H1 (cell line): ENCODE data around the gene KSR2. TPM values are rescaled to one million over a fixed set of nuclear protein-coding genes. Genes with fewer than 3 reads are reported as not detected.

ENCODE experiments used
- CTCF ChIA-PET: fragments of 300-600 bp; sonication (Branson Sonifier 250); formaldehyde crosslinking; loops from one replicate; lab custom pipeline; 2021; ENCODE audit not compliant: partially characterized antibody; lab: Charles Lee
- POLR2A ChIA-PET: fragments of 300-600 bp; sonication (Branson Sonifier 250); formaldehyde crosslinking; loops from one replicate; lab custom pipeline; 2021; ENCODE audit warnings: inconsistent platforms; ENCODE audit not compliant: partially characterized antibody; lab: Charles Lee
- DNase-seq, 2 experiments: peaks; one replicate each; pipeline versions ENCODE4 v3.0.0 to v3.0.0-alpha.2; 2010 to 2022; ENCODE audit warnings: low spot score in 2 of 2, low read depth in 1 of 2, mixed read lengths in 1 of 2
- FAIRE-seq: peaks from 2 replicates; lab custom pipeline; 2011; peaks lifted over from hg19 to GRCh38; lab: Jason Lieb, UNC
- H2AFZ ChIP-seq: 2 replicates; pipeline ENCODE4 v1.8.1; 2012; ENCODE audit warnings: low read length, inconsistent platforms
- H2AK5ac ChIP-seq: 2 replicates; pipeline ENCODE4 v1.6.1; 2013; ENCODE audit warnings: low read depth, low read length
- H2BK120ac ChIP-seq: replicated peaks from 2 replicates; pipeline ENCODE3; 2013; ENCODE audit warnings: low read depth, low read length, inconsistent platforms
- H2BK12ac ChIP-seq: 2 replicates; pipeline ENCODE4 v1.6.1; 2013; ENCODE audit warnings: low read depth, low read length
- H2BK15ac ChIP-seq: 2 replicates; pipeline ENCODE4 v1.6.1; 2013; ENCODE audit warnings: low read length
- H2BK20ac ChIP-seq: 2 replicates; pipeline ENCODE4 v1.6.1; 2013; ENCODE audit warnings: low read length
- H2BK5ac ChIP-seq: 2 replicates; pipeline ENCODE4 v1.6.1; 2013; ENCODE audit warnings: low read depth, low read length
- H3K14ac ChIP-seq: 2 replicates; pipeline ENCODE4 v1.6.1; 2013; ENCODE audit warnings: inconsistent platforms; ENCODE audit not compliant: insufficient read length
- H3K18ac ChIP-seq: 2 replicates; pipeline ENCODE4 v1.6.1; 2013; ENCODE audit warnings: low read length; ENCODE audit errors: extremely low read depth
- H3K23ac ChIP-seq: 2 replicates; pipeline ENCODE4 v1.6.1; 2013; ENCODE audit warnings: inconsistent platforms; ENCODE audit not compliant: insufficient read length
- H3K23me2 ChIP-seq: 2 replicates; pipeline ENCODE4 v1.6.1; 2013; ENCODE audit warnings: low read depth, low read length
- H3K27ac ChIP-seq: 2 replicates; pipeline ENCODE4 v1.6.1; 2011; ENCODE audit warnings: low read depth, low read length, inconsistent platforms
- H3K27me3 ChIP-seq, 4 experiments: replicated peaks in 1 of 4; 1 replicate in 1 of 4; 2 replicates in 3 of 4; pipeline versions ENCODE4 v1.6.1 to v1.8.1; 2011 to 2013; ENCODE audit warnings: low read length in 3 of 4, mild to moderate bottlenecking in 3 of 4, inconsistent platforms in 2 of 4, mixed read lengths in 2 of 4, moderate library complexity in 1 of 4; ENCODE audit not compliant: control insufficient read depth in 3 of 4, insufficient read depth in 3 of 4; ENCODE audit errors: extremely low read depth in 1 of 4
- H3K36me3 ChIP-seq, 4 experiments: 2 replicates each; pipeline versions ENCODE4 v1.6.1 to v1.8.1; 2011 to 2013; ENCODE audit warnings: mild to moderate bottlenecking in 4 of 4, low read length in 3 of 4, moderate library complexity in 2 of 4, control low read depth in 1 of 4, inconsistent platforms in 1 of 4; ENCODE audit not compliant: insufficient read depth in 4 of 4, control insufficient read depth in 2 of 4
- H3K4ac ChIP-seq: replicated peaks from 2 replicates; pipeline ENCODE3; 2013; ENCODE audit warnings: low read length, low read depth, mixed read lengths, inconsistent platforms; ENCODE audit not compliant: insufficient read length
- H3K4me1 ChIP-seq, 4 experiments: replicated peaks in 1 of 4; 1 replicate in 1 of 4; 2 replicates in 3 of 4; pipeline versions ENCODE4 v1.6.1 to v1.8.1; 2011 to 2013; ENCODE audit warnings: low read length in 3 of 4, inconsistent platforms in 2 of 4, mixed read lengths in 1 of 4; ENCODE audit not compliant: insufficient read depth in 4 of 4, control insufficient read depth in 3 of 4
- H3K4me2 ChIP-seq, 2 experiments: 2 replicates each; pipeline versions ENCODE4 v1.6.1 to v1.8.1; 2011 to 2013; ENCODE audit warnings: low read depth in 2 of 2, low read length in 2 of 2, control low read depth in 1 of 2, inconsistent platforms in 1 of 2, mild to moderate bottlenecking in 1 of 2; ENCODE audit not compliant: insufficient read depth in 1 of 2
- H3K4me3 ChIP-seq, 4 experiments: fragments of 200-600, 300-600 bp in 1 of 4; sonication (generic), shearing (Covaris generic), sonication (Bioruptor Twin) in 1 of 4; 2 replicates each; pipeline versions ENCODE4 v1.5.1 to v1.8.1; 2011 to 2016; ENCODE audit warnings: low read length in 4 of 4, low read depth in 3 of 4, control low read depth in 2 of 4, inconsistent platforms in 2 of 4, mild to moderate bottlenecking in 2 of 4, mixed read lengths in 1 of 4, moderate library complexity in 1 of 4; ENCODE audit not compliant: insufficient read depth in 2 of 4; ENCODE audit errors: extremely low read depth in 1 of 4
- H3K56ac ChIP-seq: replicated peaks from 2 replicates; pipeline ENCODE3; 2013; ENCODE audit warnings: low read depth, mild to moderate bottlenecking, mixed read lengths, low read length, inconsistent platforms; ENCODE audit not compliant: insufficient read length
- H3K79me1 ChIP-seq: 2 replicates; pipeline ENCODE4 v1.6.1; 2013; ENCODE audit warnings: low read depth, low read length, control low read depth
- H3K79me2 ChIP-seq, 2 experiments: 2 replicates each; pipeline versions ENCODE4 v1.6.1 to v1.8.1; 2012 to 2013; ENCODE audit warnings: low read length in 2 of 2, mild to moderate bottlenecking in 2 of 2, inconsistent platforms in 1 of 2; ENCODE audit not compliant: insufficient read depth in 2 of 2, control insufficient read depth in 1 of 2
- H3K9ac ChIP-seq, 4 experiments: replicated peaks in 1 of 4; 1 replicate in 1 of 4; 2 replicates in 3 of 4; pipeline versions ENCODE4 v1.6.1 to v1.8.1; 2011 to 2013; ENCODE audit warnings: low read depth in 3 of 4, low read length in 3 of 4, control low read depth in 2 of 4, mild to moderate bottlenecking in 2 of 4, moderate library complexity in 2 of 4, inconsistent platforms in 1 of 4; ENCODE audit errors: extremely low read depth in 1 of 4
- H3K9me3 ChIP-seq, 2 experiments: 2 replicates each; pipeline versions ENCODE4 v1.6.1 to v1.8.1; 2012 to 2013; ENCODE audit warnings: mild to moderate bottlenecking in 2 of 2, moderate library complexity in 2 of 2, control low read depth in 1 of 2, inconsistent platforms in 1 of 2, low read depth in 1 of 2, low read length in 1 of 2, mixed read lengths in 1 of 2; ENCODE audit not compliant: insufficient read depth in 2 of 2
- H4K20me1 ChIP-seq, 2 experiments: replicated peaks in 1 of 2; 2 replicates each; pipeline versions ENCODE3 to v1.8.1; 2011 to 2013; ENCODE audit warnings: inconsistent platforms in 2 of 2, low read length in 2 of 2, mild to moderate bottlenecking in 1 of 2; ENCODE audit not compliant: insufficient read depth in 2 of 2, control insufficient read depth in 1 of 2
- H4K5ac ChIP-seq: 2 replicates; pipeline ENCODE4 v1.6.1; 2013; ENCODE audit warnings: low read length, low read depth, mixed read lengths, inconsistent platforms; ENCODE audit not compliant: insufficient read length
- H4K8ac ChIP-seq: 2 replicates; pipeline ENCODE4 v1.8.0; 2013; ENCODE audit warnings: mild to moderate bottlenecking, moderate library complexity, low read length, inconsistent platforms; ENCODE audit not compliant: insufficient read depth; ENCODE audit errors: extremely low read depth
- H4K91ac ChIP-seq: replicated peaks from 2 replicates; pipeline ENCODE3; 2013; ENCODE audit warnings: low read length, mixed read lengths, inconsistent platforms; ENCODE audit not compliant: insufficient read length
- CHD2 ChIP-seq: IDR thresholded peaks from 2 replicates; pipeline ENCODE4 v1.6.1; 2012; ENCODE audit warnings: low read length, improper control_type of control experiment
- EGR1 ChIP-seq: IDR thresholded peaks from 2 replicates; pipeline ENCODE4 v1.6.1; 2011; ENCODE audit warnings: low read depth, low read length, borderline replicate concordance
- HDAC6 ChIP-seq: IDR thresholded peaks from one replicate; pipeline ENCODE4 v1.7.1; 2012; ENCODE audit warnings: low read depth, mild to moderate bottlenecking, inconsistent platforms, low read length, moderate library complexity
- JUN ChIP-seq: IDR thresholded peaks from 2 replicates; pipeline ENCODE4 v1.6.1; 2011; ENCODE audit warnings: low read depth, mild to moderate bottlenecking, improper control_type of control experiment, low read length
- NANOG ChIP-seq: IDR thresholded peaks from 2 replicates; pipeline ENCODE4 v1.6.1; 2011; ENCODE audit warnings: low read length, low read depth, mild to moderate bottlenecking, inconsistent platforms; ENCODE audit not compliant: insufficient read depth, poor library complexity, severe bottlenecking
- PHF8 ChIP-seq: fragments of 200-600 bp; sonication (generic); conservative IDR thresholded peaks from 2 replicates; pipeline ENCODE4 v1.7.1; 2012; ENCODE audit warnings: low read depth, mild to moderate bottlenecking, inconsistent platforms, low read length, moderate library complexity
- POLR2A ChIP-seq, 2 experiments: IDR thresholded peaks; 1 replicate in 1 of 2; 2 replicates in 1 of 2; pipeline ENCODE4 v1.6.1; 2011; ENCODE audit warnings: low read depth in 2 of 2, low read length in 2 of 2, mild to moderate bottlenecking in 2 of 2; ENCODE audit errors: control extremely low read depth in 1 of 2
- SIX5 ChIP-seq: IDR thresholded peaks from 2 replicates; pipeline ENCODE4 v1.6.1; 2011; ENCODE audit warnings: mild to moderate bottlenecking, low read depth, low read length
- SP1 ChIP-seq: IDR thresholded peaks from 2 replicates; pipeline ENCODE4 v1.6.1; 2011; ENCODE audit warnings: low read depth, low read length
- SUZ12 ChIP-seq: fragments of 200-600 bp; sonication (generic); IDR thresholded peaks from 2 replicates; pipeline ENCODE4 v1.6.1; 2012; ENCODE audit warnings: mild to moderate bottlenecking, inconsistent platforms, low read length, moderate library complexity, mixed read lengths
- WGBS, 2 experiments: shearing (Covaris generic) in 1 of 2; methylation state at CpG; one replicate each; pipeline versions ENCODE4 v1.1.6 to v1.1.7; 2013 to 2015; ENCODE audit warnings: low lambda C conversion rate in 2 of 2, mixed read lengths in 2 of 2, inconsistent platforms in 1 of 2, low coverage in 1 of 2, missing lambda C conversion rate in 1 of 2; ENCODE audit not compliant: insufficient replicate concordance in 2 of 2, insufficient coverage in 1 of 2, insufficient read length in 1 of 2; ENCODE audit errors: extremely low coverage in 1 of 2, missing lambda C conversion rate in 1 of 2; 5-methylcytosine and 5-hydroxymethylcytosine counted together
- polyA plus RNA-seq, 7 experiments: library from polyadenylated mRNA; depleted of rRNA in 3 of 7; stranded (reverse) in 5 of 7; unstranded in 2 of 7; fragments of >200 nt in 5 of 7; fragments of 200-250 nt in 2 of 7; gene quantifications; 1 replicate in 5 of 7; 2 replicates in 1 of 7; 4 replicates in 1 of 7; pipeline versions ENCODE4 v1.2.1 to v1.2.3, GENCODE V29; 2011 to 2013; ENCODE audit warnings: missing spikeins in 2 of 7, mixed read lengths in 2 of 7
- total RNA-seq: library from RNA; stranded (reverse); fragmentation: NEBNext Ultra II Directional; extraction: Animal tissue kit (Norgen Biotek cat#: 25700); gene quantifications from 2 replicates; pipeline ENCODE4 v1.2.1, GENCODE V29; 2021
- TF ChIP-seq, protein P1 (sequence below): IDR thresholded peaks from 2 replicates; pipeline ENCODE4 v1.6.1; 2011; ENCODE audit warnings: low read depth, mild to moderate bottlenecking, low read length; ENCODE audit not compliant: insufficient read depth
- TF ChIP-seq, protein P2 (sequence below), 3 experiments: IDR thresholded peaks; 1 replicate in 2 of 3; 2 replicates in 1 of 3; pipeline versions ENCODE4 v1.5.1 to v1.6.1; 2011; ENCODE audit warnings: low read length in 3 of 3, mild to moderate bottlenecking in 3 of 3, inconsistent platforms in 2 of 3, low read depth in 1 of 3, moderate library complexity in 1 of 3; ENCODE audit not compliant: insufficient read depth in 1 of 3; ENCODE audit errors: control extremely low read depth in 1 of 3

Gene KSR2
- total and polyA plus RNA-seq, 2 of the 8 experiments (the other 6 are each of a cell fraction or from before 2014, with no cell fraction given), result 0.74 to 2.2 TPM

DNA sequence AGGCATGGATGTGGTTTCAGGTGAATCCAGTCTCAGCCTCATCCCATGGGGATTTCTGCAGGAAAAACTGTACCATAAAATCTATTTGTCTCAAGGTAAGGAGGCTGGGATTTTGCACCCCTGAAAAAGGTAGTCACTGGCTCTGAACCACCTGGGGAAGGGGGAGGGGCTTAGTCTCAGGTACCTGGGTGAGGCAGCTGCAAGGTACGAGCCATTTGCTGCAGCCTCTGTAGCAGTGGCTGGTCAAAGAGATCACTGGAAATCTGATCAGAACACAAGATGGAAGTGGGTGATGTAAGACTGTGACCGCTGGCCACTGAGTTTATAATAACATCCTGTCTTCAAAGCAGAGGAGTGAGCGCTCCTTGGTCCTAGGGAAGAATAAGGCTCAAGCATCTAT is 397.5 kb downstream of the KSR2 start:
- DNase-seq (no peak), FAIRE-seq (no peak)
- H2BK120ac ChIP-seq, result no peak overlapping the region
- H3K56ac ChIP-seq, result no peak overlapping the region
- no peak overlapping the region for H4K91ac ChIP-seq
- no peak overlapping the region for H2BK5ac ChIP-seq
- no peaks in the 10 kb centered on the region for H3K9me3 ChIP-seq
- H3K4ac ChIP-seq, result no peak overlapping the region
- no peaks in the 10 kb centered on the region for H3K79me2 ChIP-seq
- 0 out of 2 replicates have a peak overlapping the region, but pooled peaks have one; percentile 80 for H2BK12ac ChIP-seq
- no peak overlapping the region for H3K27ac ChIP-seq
- no peaks in the 10 kb centered on the region for H3K79me1 ChIP-seq
- H4K5ac ChIP-seq, result no peak overlapping the region
- no peaks in the 10 kb centered on the region for H3K23me2 ChIP-seq
- no peak overlapping the region for H3K14ac ChIP-seq
- H4K8ac ChIP-seq, result no peak overlapping the region
- H3K9ac ChIP-seq, result no peak overlapping the region
- no peak overlapping the region for H3K18ac ChIP-seq
- H3K4me2 ChIP-seq, result no peak overlapping the region
- H3K4me3 ChIP-seq, result no peak overlapping the region
- WGBS, 2 experiments, result 78% methylated on average over 3 of the region's 3 CpGs; no CpG with 5 or more reads in 1 of the 2 experiments
- H2BK15ac ChIP-seq, result no peak overlapping the region
- no peaks in the 10 kb centered on the region for H3K27me3 ChIP-seq
- no peaks in the 10 kb centered on the region for H3K4me1 ChIP-seq
- CTCF ChIA-PET, result interaction anchor here (0.7 kb wide), 1 partner anchor 205 kb away, joined by 3 read pairs; no protein-coding TSS in a partner anchor
- H2AFZ ChIP-seq, result no peak overlapping the region
- POLR2A ChIA-PET, result no interaction called here
- no peaks in the 10 kb centered on the region for H4K20me1 ChIP-seq
- H3K36me3 ChIP-seq, result no peaks in the 10 kb centered on the region
- no peak overlapping the region for H3K23ac ChIP-seq
- no peak overlapping the region for H2BK20ac ChIP-seq
- no peak overlapping the region for H2AK5ac ChIP-seq
- no peak for TF ChIP-seq POLR2A (IDR thresholded peaks at IDR 0.05; ENCODE audit: control extremely low read depth in 1 of 2, low read depth in 2 of 2, low read length in 2 of 2)
- no peak for TF ChIP-seq HDAC6
- TF ChIP-seq SIX5, result no peak
- TF ChIP-seq, protein P1, sequence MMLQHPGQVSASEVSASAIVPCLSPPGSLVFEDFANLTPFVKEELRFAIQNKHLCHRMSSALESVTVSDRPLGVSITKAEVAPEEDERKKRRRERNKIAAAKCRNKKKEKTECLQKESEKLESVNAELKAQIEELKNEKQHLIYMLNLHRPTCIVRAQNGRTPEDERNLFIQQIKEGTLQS, result no peak
- TF ChIP-seq EGR1, result no peak
- no peak for TF ChIP-seq NANOG
- no peak for TF ChIP-seq JUN
- TF ChIP-seq PHF8, result no peak
- TF ChIP-seq SP1, result no peak
- TF ChIP-seq CHD2, result no peak
- TF ChIP-seq SUZ12, result no peak
- TF ChIP-seq, protein P2, sequence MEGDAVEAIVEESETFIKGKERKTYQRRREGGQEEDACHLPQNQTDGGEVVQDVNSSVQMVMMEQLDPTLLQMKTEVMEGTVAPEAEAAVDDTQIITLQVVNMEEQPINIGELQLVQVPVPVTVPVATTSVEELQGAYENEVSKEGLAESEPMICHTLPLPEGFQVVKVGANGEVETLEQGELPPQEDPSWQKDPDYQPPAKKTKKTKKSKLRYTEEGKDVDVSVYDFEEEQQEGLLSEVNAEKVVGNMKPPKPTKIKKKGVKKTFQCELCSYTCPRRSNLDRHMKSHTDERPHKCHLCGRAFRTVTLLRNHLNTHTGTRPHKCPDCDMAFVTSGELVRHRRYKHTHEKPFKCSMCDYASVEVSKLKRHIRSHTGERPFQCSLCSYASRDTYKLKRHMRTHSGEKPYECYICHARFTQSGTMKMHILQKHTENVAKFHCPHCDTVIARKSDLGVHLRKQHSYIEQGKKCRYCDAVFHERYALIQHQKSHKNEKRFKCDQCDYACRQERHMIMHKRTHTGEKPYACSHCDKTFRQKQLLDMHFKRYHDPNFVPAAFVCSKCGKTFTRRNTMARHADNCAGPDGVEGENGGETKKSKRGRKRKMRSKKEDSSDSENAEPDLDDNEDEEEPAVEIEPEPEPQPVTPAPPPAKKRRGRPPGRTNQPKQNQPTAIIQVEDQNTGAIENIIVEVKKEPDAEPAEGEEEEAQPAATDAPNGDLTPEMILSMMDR (IDR thresholded peaks at IDR 0.05; ENCODE audit: control extremely low read depth in 1 of 3, insufficient read depth in 1 of 3, low read depth in 1 of 3, low read length in 3 of 3), result no peak
